ENCODE results near the gene TUBB3. TPM values are rescaled to one million over a fixed set of nuclear protein-coding genes. Genes with fewer than 3 reads are reported as not detected.
"Not testable (repeated sequence)": the region's sequence is repeated elsewhere in the genome, so short reads cannot be mapped to it uniquely, and the experiment has no call there.

TUBB3 gene
- total RNA-seq, 1 experiment from 2014 or later: 79.6 TPM

GRCh38 chr16:89925596-89926079 is 2.5 kb downstream of the TUBB3 start:
- no peaks in the 10 kb centered on the region for H3K27me3 ChIP-seq (ENCODE audit: insufficient read depth, low read depth)
- TF ChIP-seq CTCF (conservative IDR thresholded peaks at IDR 0.05) (no peak), EZH2 (IDR thresholded peaks at IDR 0.05; ENCODE audit: low read depth) (no peak)
- BruUV-seq (replicated peaks): no TSS peak
- H3K79me2 ChIP-seq (ENCODE audit: low read depth): no peaks in the 10 kb centered on the region
- H3K4me3 ChIP-seq: peak overlapping the region; percentile 58
- no peak for DNase-seq
- H3K9me2 ChIP-seq (ENCODE audit: insufficient read depth): no peaks in the 10 kb centered on the region
- no peak overlapping the region for H3K27ac ChIP-seq
- intact Hi-C loops (cut with micrococcal nuclease; ENCODE audit: unreplicated experiment): loop anchor here (2.0 to 10.0 kb wide), 2 partner anchors 19 to 119 kb away; no protein-coding TSS in a partner anchor
- peaks cover 30% of the 10 kb centered on the region for H3K4me1 ChIP-seq (replicated peaks; ENCODE audit: insufficient read depth)
- no peaks in the 10 kb centered on the region for H3K9me3 ChIP-seq (ENCODE audit: insufficient read depth, low read depth)
- H3K4me2 ChIP-seq: peak overlapping the region; percentile 74
- H3K36me3 ChIP-seq (ENCODE audit: low read depth): no peaks in the 10 kb centered on the region
- CTCF ChIA-PET: interaction anchor here (0.7 kb wide), 1 partner anchor 8 kb away, joined by 4 read pairs; no protein-coding TSS in a partner anchor
- H3F3A ChIP-seq (ENCODE audit: insufficient read depth, low read depth): peaks cover 21% of the 10 kb centered on the region; the same call in 1 of the 2 replicates
- POLR2A ChIA-PET (ENCODE audit: unreplicated experiment): no interaction called here
- H4K20me1 ChIP-seq (ENCODE audit: insufficient read depth): peaks cover 7% of the 10 kb centered on the region; the same call in 1 of the 2 replicates
- 0 out of 2 replicates have a peak overlapping the region, but pooled peaks have one; percentile 60 for H2AFZ ChIP-seq

GRCh38 chr16:89931305-89931896 is 8.3 kb downstream of the TUBB3 start:
- DNase-seq: no peak
- H2AFZ ChIP-seq: no peak overlapping the region
- no peak overlapping the region for H3K4me2 ChIP-seq
- H3F3A ChIP-seq (ENCODE audit: insufficient read depth, low read depth): no peaks in the 10 kb centered on the region
- no peaks in the 10 kb centered on the region for H3K4me1 ChIP-seq (replicated peaks; ENCODE audit: insufficient read depth)
- H3K79me2 ChIP-seq (ENCODE audit: low read depth): no peaks in the 10 kb centered on the region
- H3K27ac ChIP-seq: no peak overlapping the region
- H3K9me2 ChIP-seq (ENCODE audit: insufficient read depth): no peaks in the 10 kb centered on the region
- BruUV-seq (replicated peaks): no TSS peak
- peaks cover 3% of the 10 kb centered on the region; the same call in 1 of the 2 replicates for H4K20me1 ChIP-seq (ENCODE audit: insufficient read depth)
- intact Hi-C loops (cut with micrococcal nuclease; ENCODE audit: unreplicated experiment): no loop called here
- CTCF ChIA-PET: no interaction called here
- POLR2A ChIA-PET (ENCODE audit: unreplicated experiment): no interaction called here
- TF ChIP-seq EZH2 (IDR thresholded peaks at IDR 0.05; ENCODE audit: low read depth) (no peak), CTCF (conservative IDR thresholded peaks at IDR 0.05) (no peak)
- no peaks in the 10 kb centered on the region for H3K27me3 ChIP-seq (ENCODE audit: insufficient read depth, low read depth)
- no peak overlapping the region for H3K4me3 ChIP-seq
- H3K36me3 ChIP-seq (ENCODE audit: low read depth): no peaks in the 10 kb centered on the region
- no peaks in the 10 kb centered on the region for H3K9me3 ChIP-seq (ENCODE audit: insufficient read depth, low read depth)

GRCh38 chr16:89931964-89932363 is 8.8 kb downstream of the TUBB3 start:
- ChIA-PET CTCF (no interaction called here), POLR2A (ENCODE audit: unreplicated experiment) (no interaction called here)
- H3K9me3 ChIP-seq (ENCODE audit: insufficient read depth, low read depth): no peaks in the 10 kb centered on the region
- H3K79me2 ChIP-seq (ENCODE audit: low read depth): no peaks in the 10 kb centered on the region
- H3F3A ChIP-seq (ENCODE audit: insufficient read depth, low read depth): no peaks in the 10 kb centered on the region
- H4K20me1 ChIP-seq (ENCODE audit: insufficient read depth): peaks cover 3% of the 10 kb centered on the region; the same call in 1 of the 2 replicates
- DNase-seq: no peak
- H3K27me3 ChIP-seq (ENCODE audit: insufficient read depth, low read depth): no peaks in the 10 kb centered on the region
- no TSS peak for BruUV-seq (replicated peaks)
- no peaks in the 10 kb centered on the region for H3K9me2 ChIP-seq (ENCODE audit: insufficient read depth)
- H3K36me3 ChIP-seq (ENCODE audit: low read depth): no peaks in the 10 kb centered on the region
- H3K4me1 ChIP-seq (replicated peaks; ENCODE audit: insufficient read depth): no peaks in the 10 kb centered on the region
- no peak overlapping the region for H3K27ac ChIP-seq
- intact Hi-C loops (cut with micrococcal nuclease; ENCODE audit: unreplicated experiment): no loop called here
- no peak overlapping the region for H3K4me3 ChIP-seq
- TF ChIP-seq EZH2 (IDR thresholded peaks at IDR 0.05; ENCODE audit: low read depth) (no peak), CTCF (conservative IDR thresholded peaks at IDR 0.05) (no peak)
- H2AFZ ChIP-seq: no peak overlapping the region
- no peak overlapping the region for H3K4me2 ChIP-seq

GRCh38 chr16:89934019-89934418 is 10.9 kb downstream of the TUBB3 start:
- H3K9me2 ChIP-seq (ENCODE audit: insufficient read depth); H3K4me2 ChIP-seq; POLR2A ChIA-PET (ENCODE audit: unreplicated experiment); BruUV-seq (replicated peaks); H3K9me3 ChIP-seq (ENCODE audit: insufficient read depth, low read depth); H3K79me2 ChIP-seq (ENCODE audit: low read depth); H3K4me3 ChIP-seq; H3K27me3 ChIP-seq (ENCODE audit: insufficient read depth, low read depth); H3K4me1 ChIP-seq (replicated peaks; ENCODE audit: insufficient read depth); H3F3A ChIP-seq (ENCODE audit: insufficient read depth, low read depth); H3K36me3 ChIP-seq (ENCODE audit: low read depth); intact Hi-C loops (cut with micrococcal nuclease; ENCODE audit: unreplicated experiment); H4K20me1 ChIP-seq (ENCODE audit: insufficient read depth); H3K27ac ChIP-seq; DNase-seq; H2AFZ ChIP-seq: not testable (repeated sequence)
- CTCF ChIA-PET: interaction anchor here (0.6 kb wide), 1 partner anchor 9 kb away, joined by 4 read pairs; no protein-coding TSS in a partner anchor

Measured in PC-9 (cell line).